ENCODE results near the gene MAPK14.

The MAPK14 gene

GRCh38 chr6:36028088-36028876, 674 bp downstream of the MAPK14 start:
- peak overlapping the region; percentile 68 for H3K27ac ChIP-seq (ENCODE audit: low read depth, low read length, poor library complexity, severe bottlenecking)
- H3K9ac ChIP-seq (ENCODE audit: low read length), result peak overlapping the region; percentile 91
- H4K20me1 ChIP-seq (ENCODE audit: insufficient read depth, low read length), result no peaks in the 10 kb centered on the region
- H2AFZ ChIP-seq (ENCODE audit: low read length), result no peak overlapping the region
- peak overlapping the region; percentile 96 for H3K4me3 ChIP-seq (ENCODE audit: low read depth, low read length, poor library complexity, severe bottlenecking)
- no peaks in the 10 kb centered on the region; the same call in 1 of the 2 replicates for H3K27me3 ChIP-seq (ENCODE audit: insufficient read depth, low read length)
- H3K36me3 ChIP-seq (ENCODE audit: insufficient read depth, low read length), result no peaks in the 10 kb centered on the region
- no peaks in the 10 kb centered on the region for H3F3A ChIP-seq (ENCODE audit: insufficient read depth, low read length)
- no peaks in the 10 kb centered on the region for H3K9me3 ChIP-seq (ENCODE audit: low read length)
- peaks cover 47% of the 10 kb centered on the region for H3K4me1 ChIP-seq (ENCODE audit: insufficient read depth, low read length, severe bottlenecking)
- H3K4me2 ChIP-seq (ENCODE audit: low read length), result peak overlapping the region; percentile 82
- TF ChIP-seq CTCF (IDR thresholded peaks at IDR 0.05; ENCODE audit: low read length) (no peak), EZH2 (IDR thresholded peaks at IDR 0.05; ENCODE audit: borderline replicate concordance, low read length) (no peak)
- H3K9me2 ChIP-seq (ENCODE audit: low read depth, low read length), result no peaks in the 10 kb centered on the region
- peaks cover 54% of the 10 kb centered on the region for H3K79me2 ChIP-seq (ENCODE audit: insufficient read depth, low read length)

- H2AFZ ChIP-seq (ENCODE audit: low read length), result no peak overlapping the region
- H4K20me1 ChIP-seq (ENCODE audit: insufficient read depth, low read length), result no peaks in the 10 kb centered on the region
- peaks cover 49% of the 10 kb centered on the region for H3K4me1 ChIP-seq (ENCODE audit: insufficient read depth, low read length, severe bottlenecking)
- H3K79me2 ChIP-seq (ENCODE audit: insufficient read depth, low read length), result peaks cover 60% of the 10 kb centered on the region
- H3K9me2 ChIP-seq (ENCODE audit: low read depth, low read length), result no peaks in the 10 kb centered on the region
- no peaks in the 10 kb centered on the region for H3K36me3 ChIP-seq (ENCODE audit: insufficient read depth, low read length)
- no peaks in the 10 kb centered on the region for H3K9me3 ChIP-seq (ENCODE audit: low read length)
- peak overlapping the region; percentile 68 for H3K27ac ChIP-seq (ENCODE audit: low read depth, low read length, poor library complexity, severe bottlenecking)
- H3K4me3 ChIP-seq (ENCODE audit: low read depth, low read length, poor library complexity, severe bottlenecking), result peak overlapping the region; percentile 96
- TF ChIP-seq CTCF (IDR thresholded peaks at IDR 0.05; ENCODE audit: low read length), result no peak
- TF ChIP-seq EZH2 (IDR thresholded peaks at IDR 0.05; ENCODE audit: borderline replicate concordance, low read length), result no peak
- H3K27me3 ChIP-seq (ENCODE audit: insufficient read depth, low read length), result no peaks in the 10 kb centered on the region; the same call in 1 of the 2 replicates
- peak overlapping the region; percentile 91 for H3K9ac ChIP-seq (ENCODE audit: low read length)
- H3K4me2 ChIP-seq (ENCODE audit: low read length), result peak overlapping the region; percentile 82
- H3F3A ChIP-seq (ENCODE audit: insufficient read depth, low read length), result no peaks in the 10 kb centered on the region
These were observed 1.3 kb downstream of the MAPK14 start for GRCh38 chr6:36028877-36029324.

- Histone ChIP-seq H2AFZ (ENCODE audit: low read length) (no peak overlapping the region), H4K20me1 (ENCODE audit: insufficient read depth, low read length) (no peaks in the 10 kb centered on the region), H3F3A (ENCODE audit: insufficient read depth, low read length) (no peaks in the 10 kb centered on the region), H3K36me3 (ENCODE audit: insufficient read depth, low read length) (peaks cover 2% of the 10 kb centered on the region; the same call in 1 of the 2 replicates), H3K9me3 (ENCODE audit: low read length) (no peaks in the 10 kb centered on the region), H3K9me2 (ENCODE audit: low read depth, low read length) (no peaks in the 10 kb centered on the region), H3K4me2 (ENCODE audit: low read length) (peak overlapping the region; percentile 82), H3K9ac (ENCODE audit: low read length) (peak overlapping the region; percentile 91), H3K4me1 (ENCODE audit: insufficient read depth, low read length, severe bottlenecking) (peaks cover 44% of the 10 kb centered on the region), H3K27me3 (ENCODE audit: insufficient read depth, low read length) (no peaks in the 10 kb centered on the region), H3K79me2 (ENCODE audit: insufficient read depth, low read length) (peaks cover 66% of the 10 kb centered on the region), H3K4me3 (ENCODE audit: low read depth, low read length, poor library complexity, severe bottlenecking) (peak overlapping the region; percentile 96), H3K27ac (ENCODE audit: low read depth, low read length, poor library complexity, severe bottlenecking) (peak overlapping the region; percentile 68)
- no peak for TF ChIP-seq CTCF (IDR thresholded peaks at IDR 0.05; ENCODE audit: low read length)
- TF ChIP-seq EZH2 (IDR thresholded peaks at IDR 0.05; ENCODE audit: borderline replicate concordance, low read length), result no peak
These were observed 1.9 kb downstream of the MAPK14 start for GRCh38 chr6:36029464-36029863.
